Activated CD4-positive, alpha-beta T cell treated with anti-CD3 and anti-CD28 coated beads, Interleukin-2, amount 10 ng/mL, durations not matched to agents 7 days and 5 days (primary cell): ENCODE measurements around the gene VPS8. TPM values are rescaled to one million over a fixed set of nuclear protein-coding genes. Genes with fewer than 3 reads are reported as not detected.
A peak's percentile ranks its signal among the peaks of the same experiment; 100 is the strongest.

Experiments
- CTCF ChIA-PET: fragments of 350-600 bp; sonication (Branson Sonifier 250); formaldehyde crosslinking; loops from one replicate; lab custom pipeline; 2021; ENCODE audit warnings: antibody characterized with exemption; lab: Charles Lee
- POLR2A ChIA-PET: fragments of 350-600 bp; sonication (Branson Sonifier 250); formaldehyde crosslinking; loops from one replicate; lab custom pipeline; 2021; ENCODE audit warnings: antibody characterized with exemption; lab: Charles Lee
- DNase-seq: peaks from one replicate; pipeline ENCODE4 v3.0.0-alpha.2; 2020
- H3K27ac Mint-ChIP-seq: one replicate; pipeline ENCODE4 v1.8.0; 2021; ENCODE audit warnings: mild to moderate bottlenecking, moderate library complexity, mixed read lengths
- H3K27me3 Mint-ChIP-seq: one replicate; pipeline ENCODE4 v1.8.0; 2021; ENCODE audit warnings: mixed read lengths
- H3K36me3 Mint-ChIP-seq: one replicate; pipeline ENCODE4 v1.8.0; 2021; ENCODE audit warnings: low read depth, mixed read lengths
- H3K4me1 Mint-ChIP-seq: one replicate; pipeline ENCODE4 v1.8.0; 2021; ENCODE audit warnings: mixed read lengths
- H3K4me3 Mint-ChIP-seq: one replicate; pipeline ENCODE4 v1.8.0; 2021; ENCODE audit warnings: mild to moderate bottlenecking, moderate library complexity, mixed read lengths
- H3K9me3 Mint-ChIP-seq: one replicate; pipeline ENCODE4 v1.8.0; 2021; ENCODE audit warnings: mixed read lengths
- total RNA-seq, 2 experiments: library from RNA; stranded (reverse); gene quantifications; one replicate each; pipeline ENCODE4 v1.2.3, GENCODE V29; 2021

The VPS8 gene
- total RNA-seq, 2 experiments from 2014 or later, result 63.0 to 69.3 TPM

DNA sequence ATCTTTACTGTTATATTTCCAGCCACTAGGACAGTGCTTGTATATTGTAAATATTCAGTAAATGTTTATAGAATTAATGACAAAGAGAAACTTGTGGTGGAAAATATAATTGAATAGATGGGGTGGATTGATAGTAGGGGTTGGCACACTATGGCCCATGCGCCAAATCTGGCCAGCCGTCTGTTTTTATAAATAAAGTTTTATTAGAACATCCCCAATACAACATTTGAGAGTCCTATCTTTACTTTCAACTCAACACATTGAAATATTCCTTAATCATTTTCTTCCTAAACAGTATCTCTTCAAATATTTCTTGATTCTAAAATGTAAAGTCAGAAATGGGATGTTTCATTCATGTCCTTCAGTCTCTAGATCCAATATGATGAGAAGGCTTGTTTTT lies 45.1 kb downstream of the VPS8 start:
- ChIA-PET CTCF (interaction anchor here (0.6 kb wide), 1 partner anchor 435 kb away, joined by 4 read pairs; no protein-coding TSS in a partner anchor), POLR2A (no interaction called here)
- H3K4me3 Mint-ChIP-seq, result no peak overlapping the region
- H3K9me3 Mint-ChIP-seq, result no peaks in the 10 kb centered on the region
- H3K27me3 Mint-ChIP-seq, result no peaks in the 10 kb centered on the region
- no peaks in the 10 kb centered on the region for H3K4me1 Mint-ChIP-seq
- no peak for DNase-seq
- H3K27ac Mint-ChIP-seq, result no peak overlapping the region
- H3K36me3 Mint-ChIP-seq, result peaks cover 58% of the 10 kb centered on the region

DNA sequence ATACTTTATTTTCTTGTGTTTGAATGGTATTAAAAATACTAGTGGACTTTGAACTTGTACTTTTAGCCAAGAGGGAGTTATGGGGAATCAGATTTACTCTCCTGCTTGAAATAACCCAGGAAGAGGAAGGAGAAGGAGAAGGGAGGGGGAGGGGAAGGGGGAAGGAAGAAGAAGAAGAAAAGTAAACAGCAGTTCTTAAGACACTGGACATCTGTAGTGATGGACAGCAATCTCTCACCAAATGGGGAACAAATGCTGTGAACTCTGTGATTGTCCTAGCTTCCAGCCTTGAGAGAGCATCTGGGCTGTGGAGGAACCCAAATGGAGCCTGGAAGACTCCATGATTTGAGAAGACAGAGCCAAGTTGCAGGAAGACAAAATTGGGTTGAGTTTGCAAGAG lies 52.0 kb downstream of the VPS8 start:
- no peak overlapping the region for H3K27ac Mint-ChIP-seq
- no peaks in the 10 kb centered on the region for H3K9me3 Mint-ChIP-seq
- H3K36me3 Mint-ChIP-seq, result peaks cover 48% of the 10 kb centered on the region
- no peak for DNase-seq
- no peaks in the 10 kb centered on the region for H3K4me1 Mint-ChIP-seq
- POLR2A ChIA-PET, result no interaction called here
- H3K4me3 Mint-ChIP-seq, result no peak overlapping the region
- no peaks in the 10 kb centered on the region for H3K27me3 Mint-ChIP-seq
- CTCF ChIA-PET, result no interaction called here

GRCh38 chr3:184868477-184868876 lies 56.5 kb downstream of the VPS8 start:
- H3K27me3 Mint-ChIP-seq, result no peaks in the 10 kb centered on the region
- no peak overlapping the region for H3K27ac Mint-ChIP-seq
- POLR2A ChIA-PET, result no interaction called here
- no peak overlapping the region for H3K4me3 Mint-ChIP-seq
- CTCF ChIA-PET, result no interaction called here
- DNase-seq, result no peak
- H3K36me3 Mint-ChIP-seq, result peaks cover 44% of the 10 kb centered on the region
- no peaks in the 10 kb centered on the region for H3K9me3 Mint-ChIP-seq
- H3K4me1 Mint-ChIP-seq, result peaks cover 11% of the 10 kb centered on the region

DNA sequence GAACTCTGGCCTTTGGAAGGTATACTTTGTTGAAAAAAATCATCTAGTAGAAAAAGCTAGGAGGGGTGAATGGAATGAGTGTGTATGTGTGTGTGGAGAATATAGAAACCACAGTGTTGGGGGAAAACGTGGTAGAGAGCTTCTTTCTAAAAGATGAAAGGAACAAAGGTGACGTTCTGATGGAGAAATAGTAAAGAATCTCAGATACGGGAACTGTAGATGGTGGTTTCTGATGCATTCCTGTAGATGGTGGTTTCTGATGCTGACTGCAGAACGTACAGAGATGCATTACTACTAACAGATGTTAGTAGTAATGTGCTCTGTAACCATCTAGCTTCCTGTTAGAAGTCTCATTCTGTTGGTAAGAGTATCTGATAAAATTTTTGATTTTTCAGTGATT lies 60.2 kb downstream of the VPS8 start:
- POLR2A ChIA-PET, result no interaction called here
- no peak overlapping the region for H3K4me3 Mint-ChIP-seq
- H3K9me3 Mint-ChIP-seq, result no peaks in the 10 kb centered on the region

DNA sequence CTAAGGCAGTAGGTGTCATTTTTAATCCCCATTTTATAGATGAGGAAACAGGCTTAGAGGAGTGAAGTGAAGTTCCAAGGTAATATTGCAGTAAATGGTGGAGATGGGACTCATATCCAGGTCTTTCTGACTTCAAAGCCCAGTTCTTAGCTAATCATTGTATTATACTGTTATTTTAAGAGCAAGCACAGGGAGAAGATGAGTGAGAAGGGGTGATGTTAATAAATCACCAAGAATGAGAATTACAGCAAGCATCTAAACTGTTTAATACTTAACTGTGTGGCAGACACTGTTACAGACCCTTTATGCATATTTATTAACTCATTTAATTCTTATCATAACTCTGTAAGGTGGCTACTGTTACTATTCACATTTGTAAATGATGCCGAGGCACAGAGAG lies 61.2 kb downstream of the VPS8 start:
- POLR2A ChIA-PET, result no interaction called here
- CTCF ChIA-PET, result no interaction called here

More for the DNA sequence above, 60.2 kb downstream of the VPS8 start:
- Mint-ChIP-seq H3K4me1 (peaks cover 11% of the 10 kb centered on the region), H3K36me3 (peaks cover 29% of the 10 kb centered on the region), H3K27me3 (no peaks in the 10 kb centered on the region), H3K27ac (no peak overlapping the region)
- DNase-seq, result no peak
- CTCF ChIA-PET, result interaction anchor here (0.7 kb wide), 1 partner anchor 41 kb away, joined by 3 read pairs; no protein-coding TSS in a partner anchor

GRCh38 chr3:184874709-184875644 lies 63.0 kb downstream of the VPS8 start:
- ChIA-PET POLR2A (no interaction called here), CTCF (interaction anchor here (0.7 to 1.3 kb wide), 3 partner anchors 89 to 413 kb away, joined by 3 to 6 read pairs (median 6); no protein-coding TSS in a partner anchor)

More for the DNA sequence above, 61.2 kb downstream of the VPS8 start:
- Mint-ChIP-seq H3K27me3 (no peaks in the 10 kb centered on the region), H3K9me3 (no peaks in the 10 kb centered on the region), H3K4me3 (no peak overlapping the region), H3K4me1 (peaks cover 11% of the 10 kb centered on the region), H3K27ac (no peak overlapping the region), H3K36me3 (peaks cover 28% of the 10 kb centered on the region)
- DNase-seq, result no peak

DNA sequence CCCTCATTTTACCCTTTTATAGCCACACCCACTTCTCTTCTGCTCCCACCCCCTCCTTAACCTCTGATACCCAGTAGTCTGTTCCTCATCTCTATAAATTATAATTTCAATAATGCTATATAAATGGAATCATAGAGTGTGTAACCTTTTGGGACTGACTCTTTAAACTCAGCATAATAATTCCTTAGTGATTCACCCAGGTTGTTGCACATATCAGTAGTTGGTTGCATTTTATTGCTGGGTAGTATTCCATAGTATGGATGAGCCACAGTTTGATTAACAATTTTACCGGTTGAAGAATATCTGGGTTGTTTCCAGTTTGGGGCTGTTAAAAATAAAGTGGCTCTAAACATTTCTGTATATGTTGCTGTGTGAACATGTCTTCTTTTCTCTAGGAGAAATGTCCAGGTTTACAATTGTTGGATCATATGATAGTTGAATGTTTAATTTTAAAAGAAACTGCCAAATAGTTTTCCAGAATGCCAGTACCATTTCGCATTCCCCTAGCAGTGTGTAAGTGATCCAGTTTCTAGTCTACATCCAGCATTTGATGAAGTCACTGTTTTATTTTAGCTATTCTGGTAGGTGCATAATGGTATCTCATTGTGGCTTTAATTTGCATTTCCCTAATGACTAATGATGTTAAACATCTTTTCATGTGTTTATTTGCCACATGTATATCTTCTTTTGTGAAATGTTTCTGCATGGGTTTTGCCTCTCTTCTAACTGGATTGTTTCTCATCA lies 68.5 kb downstream of the VPS8 start:
- Mint-ChIP-seq H3K9me3 (no peaks in the 10 kb centered on the region), H3K36me3 (peaks cover 34% of the 10 kb centered on the region), H3K27me3 (no peaks in the 10 kb centered on the region), H3K27ac (no peak overlapping the region), H3K4me3 (no peak overlapping the region), H3K4me1 (peaks cover 3% of the 10 kb centered on the region)
- ChIA-PET POLR2A (no interaction called here), CTCF (interaction anchor here (0.8 to 1.0 kb wide), 2 partner anchors 20 to 399 kb away, joined by 3 read pairs; no protein-coding TSS in a partner anchor)
- DNase-seq, result no peak

More at GRCh38 chr3:184874709-184875644, 63.0 kb downstream of the VPS8 start:
- DNase-seq, result peak; percentile 27
- no peaks in the 10 kb centered on the region for H3K27me3 Mint-ChIP-seq
- no peaks in the 10 kb centered on the region for H3K9me3 Mint-ChIP-seq
- no peak overlapping the region for H3K4me3 Mint-ChIP-seq
- H3K36me3 Mint-ChIP-seq, result peaks cover 21% of the 10 kb centered on the region
- H3K27ac Mint-ChIP-seq, result no peak overlapping the region
- H3K4me1 Mint-ChIP-seq, result peaks cover 11% of the 10 kb centered on the region

GRCh38 chr3:184884359-184885017 lies 72.5 kb downstream of the VPS8 start:
- no peaks in the 10 kb centered on the region for H3K9me3 Mint-ChIP-seq
- no peaks in the 10 kb centered on the region for H3K27me3 Mint-ChIP-seq
- DNase-seq, result no peak
- no peak overlapping the region for H3K4me3 Mint-ChIP-seq
- no peak overlapping the region for H3K27ac Mint-ChIP-seq
- POLR2A ChIA-PET, result no interaction called here
- H3K36me3 Mint-ChIP-seq, result peaks cover 24% of the 10 kb centered on the region
- CTCF ChIA-PET, result interaction anchor here (0.9 kb wide), 1 partner anchor 73 kb away, joined by 3 read pairs; the partner anchor contains the start of gene VPS8
- H3K4me1 Mint-ChIP-seq, result peaks cover 3% of the 10 kb centered on the region

- CTCF ChIA-PET, result interaction anchor here (0.9 kb wide), 1 partner anchor 73 kb away, joined by 3 read pairs; the partner anchor contains the start of gene VPS8
- DNase-seq, result no peak
Measured at GRCh38 chr3:184885112-184885511, 73.1 kb downstream of the VPS8 start.

GRCh38 chr3:184887574-184887973 lies 75.6 kb downstream of the VPS8 start:
- Mint-ChIP-seq H3K4me1 (peaks cover 3% of the 10 kb centered on the region), H3K4me3 (no peak overlapping the region), H3K36me3 (peaks cover 13% of the 10 kb centered on the region), H3K9me3 (no peaks in the 10 kb centered on the region), H3K27ac (no peak overlapping the region), H3K27me3 (no peaks in the 10 kb centered on the region)
- no peak for DNase-seq
- ChIA-PET POLR2A (no interaction called here), CTCF (no interaction called here)

More at GRCh38 chr3:184885112-184885511, 73.1 kb downstream of the VPS8 start:
- Mint-ChIP-seq H3K9me3 (no peaks in the 10 kb centered on the region), H3K4me1 (peaks cover 3% of the 10 kb centered on the region), H3K27ac (no peak overlapping the region), H3K27me3 (no peaks in the 10 kb centered on the region), H3K36me3 (peaks cover 23% of the 10 kb centered on the region), H3K4me3 (no peak overlapping the region)
- POLR2A ChIA-PET, result no interaction called here

DNA sequence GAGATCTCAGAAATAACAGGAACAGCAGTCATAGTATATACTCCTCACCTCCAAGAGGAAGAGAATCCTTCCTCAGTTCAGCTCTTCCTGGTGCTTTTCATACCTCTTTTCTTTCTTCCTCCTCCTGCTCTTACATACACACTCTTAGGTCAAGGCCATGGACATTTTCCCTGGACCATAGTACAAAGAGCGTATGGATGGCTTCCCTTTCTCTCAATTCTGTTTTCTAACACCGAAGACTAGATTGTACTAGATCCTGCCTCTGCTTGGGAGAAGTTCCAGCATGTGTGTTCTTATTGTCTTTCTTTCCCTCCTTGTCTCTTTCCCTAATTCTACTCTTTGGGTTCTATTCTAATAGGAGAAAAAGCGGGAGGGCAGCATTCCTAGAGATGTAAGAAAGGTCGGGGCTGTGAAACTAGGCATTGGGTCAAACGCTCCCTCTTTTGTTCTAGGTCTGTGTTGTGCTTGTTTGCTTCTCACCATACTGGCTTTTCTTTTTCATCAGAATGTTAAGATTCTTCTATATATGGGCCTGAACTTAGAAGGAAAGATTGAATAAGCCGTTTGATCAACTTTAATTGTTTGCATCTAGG lies 77.4 kb downstream of the VPS8 start:
- ChIA-PET POLR2A (no interaction called here), CTCF (no interaction called here)
- Mint-ChIP-seq H3K4me1 (peaks cover under 1% of the 10 kb centered on the region), H3K36me3 (peaks cover 3% of the 10 kb centered on the region), H3K4me3 (no peak overlapping the region), H3K27me3 (no peaks in the 10 kb centered on the region), H3K9me3 (no peaks in the 10 kb centered on the region), H3K27ac (no peak overlapping the region)
- no peak for DNase-seq

DNA sequence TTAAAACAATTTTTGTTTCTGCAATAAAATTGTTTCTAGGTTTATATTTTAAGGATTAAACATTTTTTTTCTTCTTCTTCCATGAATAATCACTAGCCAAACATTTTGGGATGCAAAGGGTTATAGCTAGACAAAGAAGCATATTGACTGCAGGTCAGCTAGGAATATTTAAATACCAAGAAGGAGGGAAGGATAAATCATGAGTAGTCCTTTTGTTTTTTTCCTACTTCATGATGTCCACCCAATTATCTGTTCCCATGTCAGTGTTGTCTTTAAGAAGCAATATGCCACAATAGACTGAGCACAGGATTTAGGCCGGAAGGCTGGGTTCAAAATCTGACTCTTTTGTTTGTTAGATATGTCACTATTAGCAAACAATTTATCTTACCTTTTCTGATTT lies 82.1 kb downstream of the VPS8 start:
- ChIA-PET CTCF (no interaction called here), POLR2A (no interaction called here)
- no peak for DNase-seq
- H3K27ac Mint-ChIP-seq, result no peak overlapping the region
- H3K4me1 Mint-ChIP-seq, result no peaks in the 10 kb centered on the region
- H3K36me3 Mint-ChIP-seq, result no peaks in the 10 kb centered on the region
- H3K27me3 Mint-ChIP-seq, result no peaks in the 10 kb centered on the region
- no peak overlapping the region for H3K4me3 Mint-ChIP-seq
- no peaks in the 10 kb centered on the region for H3K9me3 Mint-ChIP-seq
